Measurements from ENCODE around the gene OTOF.

DNA sequence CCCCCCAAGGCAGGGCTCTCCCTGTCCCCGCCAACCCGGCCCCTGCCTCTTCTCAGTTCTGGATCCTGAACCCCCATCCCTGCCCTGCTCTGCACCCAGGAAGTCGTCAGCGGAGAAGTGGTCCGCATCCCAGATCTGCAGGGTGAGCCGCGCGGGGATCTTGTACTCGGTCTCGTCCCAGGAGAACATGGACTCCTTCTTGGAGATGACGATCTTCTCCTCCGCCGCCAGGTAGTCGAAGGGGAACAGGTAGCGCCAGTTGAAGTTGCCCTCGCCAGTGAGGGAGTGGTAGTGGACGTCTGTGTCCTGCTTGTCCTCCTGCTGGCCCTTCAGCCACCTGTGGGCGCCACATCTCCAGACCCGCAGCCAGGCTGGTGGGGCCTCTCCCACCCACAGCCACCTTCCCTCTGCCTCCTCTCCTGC lies 16.3 kb downstream of the OTOF start:
- no peak for TF ChIP-seq CTCF (IDR thresholded peaks at IDR 0.05; ENCODE audit: low read length)
- TF ChIP-seq EZH2phosphoT487 (IDR thresholded peaks at IDR 0.05; ENCODE audit: low read length) = no peak

All from MM.1S (cell line).